ENCODE data around the gene SIRT7. TPM values are rescaled to one million over a fixed set of nuclear protein-coding genes. Genes with fewer than 3 reads are reported as not detected.

The SIRT7 gene
- total and polyA plus RNA-seq, 2 donors (not counting 3 experiments of a cell fraction or from before 2014, with no cell fraction given): 11.6 to 28.8 TPM

- H3K9me3 ChIP-seq (replicated peaks; ENCODE audit: control insufficient read depth, insufficient read depth, low read length): no peaks in the 10 kb centered on the region
- no peak overlapping the region for H3K4me3 ChIP-seq (replicated peaks in 1 of 3; ENCODE audit: insufficient read depth in 1 of 3, low read depth in 1 of 3, low read length in 3 of 3)
- CTCF ChIA-PET: interaction anchor here (0.7 kb wide), 1 partner anchor 128 kb away, joined by 3 read pairs; no protein-coding TSS in a partner anchor
- H3K27ac ChIP-seq (ENCODE audit: insufficient read depth, low read depth, low read length): no peak overlapping the region
- no peaks in the 10 kb centered on the region for H3K27me3 ChIP-seq (ENCODE audit: control insufficient read depth in 2 of 2, insufficient read depth in 2 of 2, low read length in 2 of 2)
- POLR2A ChIA-PET: no interaction called here
- dilution Hi-C loops (cut with MboI; ENCODE audit: extremely low pct_ligation_motif_present, low sequenced_read_pairs): no loop called here
- no peaks in the 10 kb centered on the region for H3K9me1 ChIP-seq (replicated peaks; ENCODE audit: control insufficient read depth, extremely low read depth, insufficient read depth, low read length)
- DNase-seq (ENCODE audit: low read depth, low spot score) (no peak), FAIRE-seq (no peak)
- no peaks in the 10 kb centered on the region for H4K20me1 ChIP-seq (replicated peaks; ENCODE audit: control insufficient read depth, extremely low read depth, insufficient read depth, low read length)
- H3K4me1 ChIP-seq (ENCODE audit: control insufficient read depth, extremely low read depth, insufficient read depth, low read length): peaks cover 3% of the 10 kb centered on the region
- no peak overlapping the region for H3K4me2 ChIP-seq (ENCODE audit: insufficient read depth, low read length)
- intact Hi-C loops (cut with micrococcal nuclease): no loop called here
- no TSS peak for BruUV-seq (replicated peaks)
- no peak for TF ChIP-seq JUN (IDR thresholded peaks at IDR 0.05; ENCODE audit: borderline replicate concordance, insufficient read depth, insufficient read length, low read depth)
- TF ChIP-seq POLR2A (IDR thresholded peaks at IDR 0.05; ENCODE audit: low read depth, low read length): no peak
- peak; percentile 9 for TF ChIP-seq EZH2 (IDR thresholded peaks at IDR 0.05; ENCODE audit: borderline replicate concordance, low read depth, low read length, severe bottlenecking)
- no peak overlapping the region for H3K9ac ChIP-seq (replicated peaks; ENCODE audit: extremely low read depth, insufficient read depth, low read length)
- H3K36me3 ChIP-seq (ENCODE audit: control insufficient read depth in 2 of 2, extremely low read depth in 1 of 2, insufficient read depth in 2 of 2, low read length in 2 of 2): peaks cover 2 to 8% of the 10 kb centered on the region in 2 experiments
- no peaks in the 10 kb centered on the region for H3K79me2 ChIP-seq (ENCODE audit: control insufficient read depth, insufficient read depth, low read length)
- H2AFZ ChIP-seq (ENCODE audit: low read depth, low read length): no peak overlapping the region
Observed at GRCh38 chr17:81902653-81903414, 15.1 kb downstream of the SIRT7 start.

GRCh38 chr17:81902023-81902652 lies 15.8 kb downstream of the SIRT7 start, which contains the start of gene NPB:
TSS of gene NPB (plus strand) at chr17:81902238. CDS start at chr17:81902278, 40 bp downstream.
- no peak for DNase-seq (ENCODE audit: low read depth, low spot score)
- dilution Hi-C loops (cut with MboI; ENCODE audit: extremely low pct_ligation_motif_present, low sequenced_read_pairs) (no loop called here), intact Hi-C loops (cut with micrococcal nuclease) (no loop called here)
- no peak within 1 kb of the TSS for H3K9ac ChIP-seq (replicated peaks; ENCODE audit: extremely low read depth, insufficient read depth, low read length)
- CTCF ChIA-PET: interaction anchor here (0.7 kb wide), 2 partner anchors 10 to 128 kb away, joined by 3 read pairs; no protein-coding TSS in a partner anchor
- H3K4me2 ChIP-seq (ENCODE audit: insufficient read depth, low read length): peak within 1 kb of the TSS; percentile 43
- no peaks in the 10 kb centered on the region for H3K9me1 ChIP-seq (replicated peaks; ENCODE audit: control insufficient read depth, extremely low read depth, insufficient read depth, low read length)
- no peaks in the 10 kb centered on the region for H3K79me2 ChIP-seq (ENCODE audit: control insufficient read depth, insufficient read depth, low read length)
- TF ChIP-seq JUN (IDR thresholded peaks at IDR 0.05; ENCODE audit: borderline replicate concordance, insufficient read depth, insufficient read length, low read depth): no peak
- TF ChIP-seq EZH2 (IDR thresholded peaks at IDR 0.05; ENCODE audit: borderline replicate concordance, low read depth, low read length, severe bottlenecking): peak; percentile 69
- peaks cover 2 to 8% of the 10 kb centered on the region in 2 experiments for H3K36me3 ChIP-seq (ENCODE audit: control insufficient read depth in 2 of 2, extremely low read depth in 1 of 2, insufficient read depth in 2 of 2, low read length in 2 of 2)
- H3K27me3 ChIP-seq (ENCODE audit: control insufficient read depth in 2 of 2, insufficient read depth in 2 of 2, low read length in 2 of 2): no peaks in the 10 kb centered on the region
- POLR2A ChIA-PET: no interaction called here
- peak within 1 kb of the TSS in 1 of 3 experiments; percentile 12 for H3K4me3 ChIP-seq (replicated peaks in 1 of 3; ENCODE audit: insufficient read depth in 1 of 3, low read depth in 1 of 3, low read length in 3 of 3)
- no peaks in the 10 kb centered on the region for H4K20me1 ChIP-seq (replicated peaks; ENCODE audit: control insufficient read depth, extremely low read depth, insufficient read depth, low read length)
- H2AFZ ChIP-seq (ENCODE audit: low read depth, low read length): no peak within 1 kb of the TSS
- no peak within 1 kb of the TSS for H3K27ac ChIP-seq (ENCODE audit: insufficient read depth, low read depth, low read length)
- H3K4me1 ChIP-seq (ENCODE audit: control insufficient read depth, extremely low read depth, insufficient read depth, low read length): peaks cover 3% of the 10 kb centered on the region
- no peak for FAIRE-seq
- H3K9me3 ChIP-seq (replicated peaks; ENCODE audit: control insufficient read depth, insufficient read depth, low read length): no peaks in the 10 kb centered on the region
- no TSS peak for BruUV-seq (replicated peaks)
